Jurkat, Clone E6-1 (cell line): Measurements from ENCODE around the gene MYO5B.
"Not testable (repeated sequence)": the region's sequence is repeated elsewhere in the genome, so short reads cannot be mapped to it uniquely, and the experiment has no call there.

Experiments
- DNase-seq: peaks from one replicate; pipeline ENCODE4 v3.0.0-alpha.2; 2011; ENCODE audit warnings: low read depth, low spot score
- H3K4me3 ChIP-seq: 2 replicates; pipeline ENCODE4 v1.5.1; 2011; ENCODE audit warnings: mild to moderate bottlenecking, low read length, control low read depth, moderate library complexity

Gene MYO5B

DNA sequence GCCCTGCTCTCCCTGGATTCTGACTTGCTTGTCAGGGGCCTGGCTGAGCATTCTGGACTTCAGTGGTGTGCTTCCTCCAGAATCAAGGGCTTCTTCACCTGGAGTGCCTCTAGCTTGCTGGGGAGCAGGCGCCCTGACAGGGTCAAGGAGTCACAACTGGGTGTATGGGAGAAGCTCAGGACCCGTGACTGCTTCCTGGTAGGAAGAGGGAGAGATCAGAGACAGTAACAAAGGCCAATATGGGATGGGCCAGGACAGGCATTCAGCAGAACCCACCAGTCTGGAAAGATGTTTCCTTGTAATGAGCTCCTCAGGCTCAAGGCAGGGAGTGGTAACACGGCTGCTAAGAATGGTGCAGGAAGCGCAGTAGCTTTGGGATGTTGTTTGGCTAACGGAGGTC, 277.2 kb downstream of the MYO5B start:
- no peak for DNase-seq
- H3K4me3 ChIP-seq = no peak overlapping the region

DNA sequence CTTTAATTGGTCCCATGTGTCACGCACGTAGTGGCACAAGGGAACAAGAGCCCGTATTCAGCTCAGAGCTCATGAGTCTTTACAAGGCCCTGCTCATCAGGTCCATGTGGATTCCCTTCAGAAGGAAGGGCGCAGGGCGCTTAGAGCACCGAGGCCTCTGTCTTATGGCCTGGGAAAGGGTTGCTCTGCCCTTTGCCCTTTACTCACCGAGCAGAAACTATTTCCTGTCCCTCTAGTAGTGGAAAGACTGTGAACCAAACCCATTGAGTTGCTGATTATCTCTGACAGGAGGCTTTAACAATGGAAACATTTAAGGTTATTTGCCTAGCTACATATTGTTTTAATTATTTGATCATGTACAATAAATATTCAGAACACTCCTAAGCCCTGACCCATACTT, 279.6 kb downstream of the MYO5B start:
- DNase-seq = no peak
- no peak overlapping the region for H3K4me3 ChIP-seq

DNA sequence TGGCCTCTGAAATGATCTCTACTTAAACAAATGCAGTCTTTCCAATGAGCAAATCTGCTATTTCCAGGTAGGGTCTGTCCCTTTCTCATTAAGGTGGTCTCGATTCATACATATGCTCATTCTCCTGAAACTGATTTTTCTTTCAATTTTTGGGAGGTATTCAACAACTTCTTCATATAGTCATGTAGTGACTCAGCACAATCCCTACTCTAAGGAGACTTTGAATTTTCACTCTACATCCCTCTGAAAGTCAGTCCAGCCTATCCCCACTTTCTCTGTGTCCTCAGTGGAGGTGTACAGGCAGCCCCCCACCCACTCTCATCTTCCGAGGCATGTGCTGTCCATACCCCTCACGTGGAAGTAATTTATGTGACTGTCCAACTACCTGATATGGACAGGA, 281.7 kb downstream of the MYO5B start:
- no peak for DNase-seq

DNA sequence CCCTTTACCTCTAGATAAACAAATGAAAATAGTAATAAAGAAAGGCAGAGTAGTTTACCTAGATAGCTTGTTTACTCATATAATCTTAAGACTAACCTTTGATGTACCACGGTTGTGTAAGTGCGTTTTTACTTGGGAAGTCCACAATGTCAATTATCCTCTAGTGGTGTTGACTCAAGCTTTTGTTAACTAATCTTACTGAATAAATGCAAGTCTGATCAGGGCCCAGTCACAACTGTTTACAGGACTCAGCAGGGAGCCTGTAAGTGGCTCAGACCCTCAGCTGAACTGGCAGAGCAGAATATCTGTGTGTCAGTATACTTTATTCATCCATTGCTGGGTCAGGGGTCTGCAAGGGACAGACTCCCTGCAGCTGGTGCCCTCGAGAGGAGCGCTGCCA, 283.5 kb downstream of the MYO5B start:
- no peak overlapping the region for H3K4me3 ChIP-seq
- no peak for DNase-seq

More for the DNA sequence above, 281.7 kb downstream of the MYO5B start:
- H3K4me3 ChIP-seq = no peak overlapping the region

DNA sequence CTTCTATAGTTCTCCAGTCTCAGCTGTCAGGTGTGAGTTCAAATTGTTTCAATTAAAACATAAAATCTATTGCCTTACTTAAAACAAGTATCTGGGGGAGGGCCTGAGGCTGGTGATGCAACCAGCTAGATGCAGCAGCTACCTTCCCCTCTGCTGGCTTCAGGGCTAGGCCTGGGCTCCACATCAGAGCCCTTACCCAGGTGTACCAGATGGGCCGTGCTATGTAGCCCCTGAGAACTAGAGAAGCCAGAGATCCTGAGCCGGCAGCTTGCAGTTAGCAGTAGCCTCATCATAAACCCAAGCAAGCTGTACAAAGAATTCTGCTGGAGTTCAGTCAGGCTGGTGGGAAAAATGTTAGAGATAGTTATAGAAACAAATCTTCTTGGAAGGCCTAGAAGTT, 284.0 kb downstream of the MYO5B start:
- no peak for DNase-seq
- no peak overlapping the region for H3K4me3 ChIP-seq

DNA sequence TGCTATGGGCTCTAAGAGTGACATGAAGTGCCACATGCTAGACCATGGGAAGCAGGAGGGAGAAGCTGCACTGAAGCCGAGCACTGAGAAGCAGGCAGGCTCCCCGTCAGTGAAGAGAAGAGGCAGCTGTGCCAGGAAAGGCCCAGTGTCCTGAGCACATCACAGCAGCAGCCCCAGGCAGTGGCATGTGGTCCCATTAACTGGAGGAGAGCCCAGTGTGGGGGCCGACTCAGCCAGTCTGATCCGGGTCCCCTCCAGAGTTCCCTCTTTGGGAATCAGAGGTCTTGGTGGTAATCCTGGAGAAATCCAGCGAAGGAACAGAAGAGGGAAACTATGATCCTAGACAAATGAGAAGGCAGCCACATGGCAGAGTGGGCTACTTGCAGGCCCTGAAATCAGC, 284.9 kb downstream of the MYO5B start:
- DNase-seq = no peak
- no peak overlapping the region for H3K4me3 ChIP-seq

DNA sequence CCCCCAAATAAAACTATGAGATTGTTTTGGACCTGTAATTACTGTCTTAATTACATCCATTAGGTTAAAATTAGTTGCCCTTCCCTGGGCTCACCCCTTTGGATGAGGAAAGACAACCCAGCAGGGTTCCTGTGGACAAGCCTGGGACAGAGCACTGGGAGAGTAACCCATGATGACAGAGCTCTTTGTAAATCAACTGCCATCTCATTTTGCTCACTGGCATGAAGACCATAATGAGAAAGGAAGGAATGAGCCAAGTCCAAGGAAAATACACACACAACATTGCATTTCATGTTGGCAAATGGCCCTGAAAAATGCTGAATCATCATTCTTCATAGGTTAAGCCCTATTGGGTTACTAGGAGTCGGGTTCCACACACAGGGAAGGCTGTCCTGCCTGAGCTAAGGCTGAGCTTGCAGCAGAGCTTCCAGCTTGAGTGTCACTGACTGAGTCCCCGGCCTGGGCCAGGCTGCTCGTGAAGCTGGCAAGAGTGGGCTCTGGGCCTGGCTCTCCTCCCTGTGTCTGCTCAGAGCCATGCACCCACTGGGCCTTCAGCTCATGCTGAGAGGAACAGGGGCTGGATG, 287.5 kb downstream of the MYO5B start:
- H3K4me3 ChIP-seq = no peak overlapping the region
- no peak for DNase-seq

DNA sequence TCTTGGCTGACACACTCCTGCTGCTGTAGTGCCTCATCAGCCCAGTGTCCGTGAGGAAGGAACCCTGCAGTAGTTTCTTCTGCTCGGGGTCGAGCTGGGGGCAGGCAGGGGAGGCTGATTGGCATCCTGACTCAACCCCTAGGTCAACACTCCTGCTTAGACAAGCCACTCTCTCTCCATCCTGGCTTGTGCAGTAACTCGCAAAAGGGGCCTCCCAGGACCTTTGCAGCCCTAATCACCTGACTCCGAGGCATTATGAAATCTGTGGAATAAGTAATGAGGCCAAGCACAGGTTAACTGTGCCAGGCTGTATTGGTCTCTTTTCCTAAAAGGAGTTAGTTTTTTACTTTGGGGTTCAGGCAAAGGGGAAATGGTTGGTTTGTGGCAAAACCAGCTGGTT, 289.2 kb downstream of the MYO5B start:
- DNase-seq = no peak
- H3K4me3 ChIP-seq = no peak overlapping the region

DNA sequence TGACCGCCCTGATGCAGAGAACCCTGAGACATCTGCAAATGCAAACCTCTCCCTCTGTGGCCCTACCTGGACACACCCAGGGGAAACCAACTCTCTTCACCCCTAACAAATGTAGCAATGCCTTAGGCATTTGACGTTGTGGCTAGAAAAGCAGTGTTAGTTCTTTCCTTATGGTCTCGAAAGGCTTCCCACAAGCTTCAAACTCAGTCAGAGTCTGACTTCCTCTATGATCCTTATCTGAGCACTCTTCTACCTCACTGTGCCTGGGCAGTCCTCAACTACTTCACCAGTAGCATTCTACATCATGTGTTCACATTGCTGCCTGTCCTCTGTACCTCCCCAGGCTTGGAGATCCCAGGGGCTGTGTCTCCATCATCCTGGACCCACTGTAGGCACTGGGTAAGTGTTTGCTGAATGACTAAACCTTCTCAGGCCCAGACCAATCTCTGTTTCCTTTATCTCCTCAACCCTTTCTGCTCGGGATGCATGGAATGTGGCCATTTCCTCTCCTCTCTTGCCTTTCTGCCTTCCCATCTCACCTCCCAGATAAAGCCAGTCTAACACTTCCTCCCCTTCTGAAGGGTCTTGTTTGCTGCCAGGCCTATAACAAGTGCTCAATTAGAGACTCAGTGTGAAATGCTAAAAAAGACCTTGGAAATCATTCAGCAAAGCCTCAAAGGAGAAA, 289.9 kb downstream of the MYO5B start:
- DNase-seq = peak; percentile 64
- H3K4me3 ChIP-seq = no peak overlapping the region

DNA sequence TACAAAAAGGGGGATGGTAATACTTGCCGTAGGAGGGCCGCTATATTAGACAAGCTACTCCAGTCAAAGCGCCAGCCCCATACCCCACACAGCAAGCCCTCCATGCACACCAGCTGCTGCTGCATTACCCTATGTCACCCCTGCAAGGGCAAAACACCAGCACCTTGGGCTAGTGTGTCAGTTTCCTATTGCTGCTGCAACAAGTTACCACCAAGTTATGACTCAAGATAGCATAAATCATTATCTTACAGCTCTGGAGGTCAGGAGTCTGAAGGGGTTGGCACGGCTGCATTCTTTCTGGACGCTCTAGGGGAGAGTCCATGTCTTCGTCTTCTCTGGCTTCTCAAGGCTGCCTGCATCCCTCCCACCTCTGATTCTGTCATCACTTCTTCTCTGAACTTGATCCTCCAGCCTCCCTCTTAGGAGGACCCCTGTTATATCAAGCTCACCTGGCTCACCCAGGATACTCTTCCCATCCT, 293.0 kb downstream of the MYO5B start:
- no peak for DNase-seq

DNA sequence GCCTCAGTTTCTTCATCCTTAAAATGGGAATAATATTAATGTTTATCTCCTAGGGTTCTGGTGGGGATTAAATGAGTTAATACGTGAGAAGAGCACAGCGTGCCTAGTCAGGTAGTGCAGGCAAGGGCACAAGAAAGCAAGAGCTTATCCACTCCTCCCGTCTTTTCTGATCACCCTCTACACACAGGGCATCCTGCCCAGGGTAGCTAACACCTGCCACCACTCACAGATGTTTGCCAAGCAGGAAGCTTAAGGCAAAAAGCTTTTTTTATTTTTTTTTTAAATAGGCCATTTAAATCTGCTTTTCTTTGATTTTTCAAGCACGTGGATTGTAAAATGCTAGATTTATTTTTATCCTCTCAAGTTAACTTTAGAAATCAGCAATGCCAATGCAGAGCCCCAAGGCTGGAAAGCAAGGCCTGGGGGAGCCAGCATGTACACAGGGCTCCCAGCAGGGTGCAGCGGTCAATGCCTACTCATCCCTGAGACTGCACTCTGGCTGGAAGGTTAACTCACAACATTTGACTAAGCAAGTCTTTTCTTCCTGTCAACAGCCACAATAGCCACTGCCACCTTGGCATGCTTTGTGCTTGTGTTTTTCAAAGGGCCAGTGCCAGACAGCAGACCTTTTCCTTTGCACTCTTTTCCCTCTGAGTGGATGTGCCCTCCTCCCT, 295.2 kb downstream of the MYO5B start:
- DNase-seq = peak; percentile 26

More for the DNA sequence above, 293.0 kb downstream of the MYO5B start:
- no peak overlapping the region for H3K4me3 ChIP-seq

DNA sequence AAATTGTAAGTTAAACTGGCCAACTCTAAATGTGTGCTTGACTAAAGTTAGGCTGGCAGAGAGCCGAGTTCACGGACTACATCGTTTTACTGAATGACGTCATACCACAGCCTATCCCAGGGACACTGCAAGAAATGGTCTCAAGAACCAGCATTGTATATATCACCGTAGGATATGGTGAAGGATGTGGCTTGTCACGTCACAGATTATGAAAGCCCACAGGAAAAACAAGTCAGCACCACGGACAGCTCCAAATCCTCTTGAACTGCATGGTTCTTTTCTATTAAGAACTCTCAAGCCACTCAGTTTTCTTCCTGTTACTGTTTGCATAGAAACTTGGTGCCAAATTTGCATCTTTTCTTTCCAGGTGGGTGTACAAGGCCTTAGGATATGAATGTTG, 296.5 kb downstream of the MYO5B start:
- peak; percentile 95 for DNase-seq
- no peak overlapping the region for H3K4me3 ChIP-seq

More for the DNA sequence above, 295.2 kb downstream of the MYO5B start:
- H3K4me3 ChIP-seq = no peak overlapping the region

DNA sequence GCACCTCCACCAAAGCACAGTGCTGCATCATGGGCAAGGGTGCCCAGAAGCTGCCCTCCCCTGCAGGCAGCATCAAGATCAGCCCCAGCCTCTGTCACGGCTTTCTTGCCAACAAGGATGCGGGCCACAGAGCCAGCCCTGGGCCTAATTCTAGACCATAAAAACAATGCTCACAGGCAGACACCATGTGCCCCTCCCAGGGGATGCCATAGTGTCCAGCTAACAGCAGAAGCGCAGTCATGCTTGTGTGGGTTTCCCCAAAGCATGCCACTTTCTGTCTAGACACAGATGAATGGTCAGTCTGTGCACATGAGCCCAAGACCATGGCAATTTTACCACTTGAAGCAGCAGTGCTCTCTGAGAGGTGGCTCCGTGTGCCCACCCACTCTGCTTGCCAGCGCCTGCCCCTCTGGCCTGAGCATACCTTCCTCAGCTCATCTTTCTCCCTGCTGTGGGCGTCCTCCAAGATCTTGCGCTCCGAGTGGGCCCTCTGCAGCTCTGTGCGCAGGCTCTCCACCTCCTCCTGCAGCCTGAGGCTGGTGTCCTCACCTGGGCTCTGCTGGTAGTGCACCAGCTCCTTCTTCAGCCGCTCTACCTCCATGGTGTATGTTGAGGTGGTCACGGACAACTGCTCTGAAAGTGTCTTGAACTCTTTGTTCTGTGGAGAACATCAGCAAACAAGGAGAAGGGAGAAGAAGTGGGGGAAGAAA, 300.3 kb downstream of the MYO5B start:
- no peak for DNase-seq
- no peak overlapping the region for H3K4me3 ChIP-seq

DNA sequence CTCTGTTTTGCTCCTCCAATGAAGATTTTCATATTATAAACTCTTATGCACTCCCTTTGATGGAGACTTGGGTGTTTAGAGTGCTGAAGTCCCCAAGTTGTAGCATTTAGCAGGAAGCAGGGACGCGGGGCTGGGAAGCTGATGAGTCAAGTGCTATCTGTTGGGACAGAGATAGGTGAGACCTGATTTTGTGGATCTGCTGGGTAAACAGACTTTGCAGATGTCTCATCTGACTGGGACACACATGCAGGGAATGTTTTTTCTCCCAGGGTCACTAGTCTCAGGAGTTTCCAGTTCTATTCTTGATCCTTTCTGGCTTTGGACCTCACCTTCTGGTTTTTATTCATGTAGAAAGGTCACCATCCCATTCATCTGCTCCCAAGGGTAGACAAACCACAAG, 301.9 kb downstream of the MYO5B start:
- no peak overlapping the region for H3K4me3 ChIP-seq
- no peak for DNase-seq

DNA sequence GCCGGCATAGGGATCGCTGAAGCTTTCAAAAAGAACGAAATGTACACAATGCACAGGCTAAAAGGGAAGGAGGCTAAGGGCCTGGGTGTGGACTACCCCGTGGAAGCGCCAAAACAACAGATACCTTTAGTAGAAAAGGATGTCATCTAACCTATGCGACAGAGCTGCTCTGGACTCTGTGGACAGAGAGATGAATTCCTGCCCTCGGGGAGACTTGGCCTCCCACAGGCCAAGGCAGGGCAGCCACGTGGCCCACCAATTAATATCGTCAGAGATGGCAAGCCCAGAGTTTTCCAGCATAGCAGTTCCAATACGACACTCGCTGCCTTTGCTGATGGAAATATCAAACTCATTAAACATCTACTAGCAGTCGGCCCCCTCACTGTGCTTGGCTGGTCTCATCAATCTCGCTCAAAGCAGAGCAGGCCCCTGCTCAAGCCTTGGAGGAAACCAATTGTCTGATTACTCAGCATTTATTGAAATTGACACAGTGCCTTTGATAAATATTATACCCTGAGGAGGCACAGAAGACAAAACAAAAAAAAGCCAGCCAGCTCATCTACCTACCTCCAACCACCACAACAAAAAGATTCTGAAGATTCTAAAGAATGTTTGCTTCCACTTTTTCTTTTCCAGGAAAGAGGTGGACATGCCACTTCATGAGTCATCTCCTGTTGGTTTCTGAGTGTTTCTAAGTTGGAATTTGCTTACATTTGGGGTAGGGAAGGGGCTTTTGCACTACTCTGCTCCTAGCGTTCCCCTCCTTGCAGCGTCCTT, 302.6 kb downstream of the MYO5B start:
- H3K4me3 ChIP-seq = no peak overlapping the region

DNA sequence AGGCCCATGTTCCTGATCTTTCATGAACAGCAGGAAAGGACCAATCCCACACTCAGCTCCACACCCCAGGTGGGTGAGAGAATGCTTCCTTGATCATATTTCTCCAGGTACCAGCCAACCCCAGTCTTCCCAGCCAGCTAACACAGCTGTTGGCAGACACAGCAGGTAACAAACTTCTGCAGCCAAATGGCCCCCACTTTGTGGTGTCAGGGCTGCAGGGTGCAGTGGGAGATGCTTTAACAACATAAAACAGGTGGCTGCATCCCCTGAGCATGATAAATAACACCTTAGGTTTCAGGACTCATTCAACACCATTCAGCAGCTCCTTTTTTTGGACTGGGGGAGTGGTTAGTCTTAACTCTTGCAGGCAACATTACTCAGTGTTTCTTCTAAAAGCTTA, 304.9 kb downstream of the MYO5B start:
- H3K4me3 ChIP-seq = no peak overlapping the region
- no peak for DNase-seq

More for the DNA sequence above, 302.6 kb downstream of the MYO5B start:
- no peak for DNase-seq

DNA sequence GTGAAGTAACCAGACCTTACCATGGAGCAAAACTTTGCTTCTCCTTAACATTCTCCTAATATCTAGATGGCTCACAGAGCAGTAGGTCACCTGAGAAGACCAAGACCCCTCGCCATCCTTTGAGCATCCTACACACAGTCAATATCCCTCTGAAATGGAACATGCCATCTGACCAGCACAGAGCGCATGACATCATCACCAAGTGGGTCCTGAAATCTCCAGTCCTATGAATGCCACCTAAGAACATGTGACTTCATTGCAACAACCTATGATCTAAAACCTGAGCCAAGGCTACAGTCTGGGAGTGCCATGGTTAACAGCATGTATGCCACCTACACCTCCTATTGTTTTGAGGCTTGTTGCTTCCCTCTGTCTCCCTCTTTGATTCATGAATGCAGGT, 305.4 kb downstream of the MYO5B start:
- not testable (repeated sequence) for H3K4me3 ChIP-seq, DNase-seq

DNA sequence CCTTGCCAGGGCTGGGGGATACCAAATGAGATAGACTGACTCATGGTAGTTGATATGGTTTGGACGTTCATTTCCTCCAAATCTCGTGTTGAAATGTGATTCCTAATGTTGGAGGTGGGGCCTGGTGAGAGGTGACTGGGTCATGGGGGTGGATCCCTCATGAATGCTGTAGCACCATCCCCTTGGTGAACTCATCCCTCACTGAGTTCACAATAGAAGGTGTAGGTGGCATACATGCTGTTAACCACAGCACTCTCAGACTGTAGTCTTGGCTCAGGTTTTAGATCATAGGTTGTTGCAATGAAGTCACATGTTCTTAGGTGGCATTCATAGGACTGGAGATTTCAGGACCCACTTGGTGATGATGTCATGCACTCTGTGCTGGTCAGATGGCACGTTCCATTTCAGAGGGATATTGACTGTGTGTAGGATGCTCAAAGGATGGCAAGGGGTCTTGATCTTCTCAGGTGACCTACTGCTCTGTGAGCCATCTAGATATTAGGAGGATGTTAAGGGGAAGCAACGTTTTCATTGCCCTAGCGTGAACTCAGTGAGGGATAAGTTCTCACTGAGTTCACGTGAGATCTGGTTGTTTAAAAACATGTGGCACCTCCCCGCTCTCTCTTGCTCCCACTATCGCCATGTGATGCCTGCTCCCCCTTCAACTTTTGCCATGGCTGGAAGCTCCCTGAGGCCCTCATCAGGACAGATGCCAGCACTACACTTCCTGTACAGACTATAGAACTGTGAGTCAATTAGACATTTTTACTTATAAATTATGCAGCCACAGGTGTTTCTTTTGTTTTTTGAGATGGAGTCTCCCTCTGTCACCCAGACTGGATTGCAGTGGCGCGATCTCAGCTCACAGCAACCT, 307.8 kb downstream of the MYO5B start:
- H3K4me3 ChIP-seq = no peak overlapping the region
- DNase-seq = no peak
